ENCODE results near the gene NEK8.

NEK8 gene

GRCh38 chr17:28756049-28756804 is 27.6 kb downstream of the NEK8 start:
- no peak for DNase-seq (ENCODE audit: low read depth, low spot score)
- Histone ChIP-seq H3K36me3 (ENCODE audit: insufficient read depth, insufficient read length, low read length) (peaks cover 43% of the 10 kb centered on the region), H3K9ac (ENCODE audit: insufficient read length, low read depth) (no peak overlapping the region), H3K4me3 (ENCODE audit: insufficient read length, low read depth) (no peak overlapping the region), H3K4me1 (ENCODE audit: insufficient read depth, insufficient read length) (peaks cover 2% of the 10 kb centered on the region), H3K27me3 (ENCODE audit: insufficient read depth, insufficient read length) (no peaks in the 10 kb centered on the region), H3K9me3 (ENCODE audit: insufficient read depth, low read length) (no peaks in the 10 kb centered on the region)
- TF ChIP-seq YY1 (IDR thresholded peaks at IDR 0.05; ENCODE audit: insufficient read depth, insufficient read length) (no peak), ZNF274 (IDR thresholded peaks at IDR 0.05; ENCODE audit: low read depth, low read length) (no peak), SUZ12 (IDR thresholded peaks at IDR 0.05; ENCODE audit: extremely low read depth, insufficient read depth, insufficient read length) (no peak)

GRCh38 chr17:28758411-28759121 is 30.0 kb downstream of the NEK8 start:
- H3K4me1 ChIP-seq (ENCODE audit: insufficient read depth, insufficient read length), result peaks cover 2% of the 10 kb centered on the region
- no peaks in the 10 kb centered on the region for H3K9me3 ChIP-seq (ENCODE audit: insufficient read depth, low read length)
- no peak for TF ChIP-seq SUZ12 (IDR thresholded peaks at IDR 0.05; ENCODE audit: extremely low read depth, insufficient read depth, insufficient read length)
- no peak for TF ChIP-seq YY1 (IDR thresholded peaks at IDR 0.05; ENCODE audit: insufficient read depth, insufficient read length)
- no peak for TF ChIP-seq ZNF274 (IDR thresholded peaks at IDR 0.05; ENCODE audit: low read depth, low read length)
- no peak overlapping the region for H3K4me3 ChIP-seq (ENCODE audit: insufficient read length, low read depth)
- H3K36me3 ChIP-seq (ENCODE audit: insufficient read depth, insufficient read length, low read length), result peaks cover 43% of the 10 kb centered on the region
- DNase-seq (ENCODE audit: low read depth, low spot score), result no peak
- H3K9ac ChIP-seq (ENCODE audit: insufficient read length, low read depth), result no peak overlapping the region
- no peaks in the 10 kb centered on the region for H3K27me3 ChIP-seq (ENCODE audit: insufficient read depth, insufficient read length)

GRCh38 chr17:28759256-28759865 is 30.8 kb downstream of the NEK8 start:
- H3K9ac ChIP-seq (ENCODE audit: insufficient read length, low read depth), result no peak overlapping the region
- no peak overlapping the region for H3K4me3 ChIP-seq (ENCODE audit: insufficient read length, low read depth)
- H3K36me3 ChIP-seq (ENCODE audit: insufficient read depth, insufficient read length, low read length), result peaks cover 43% of the 10 kb centered on the region
- H3K27me3 ChIP-seq (ENCODE audit: insufficient read depth, insufficient read length), result no peaks in the 10 kb centered on the region
- peaks cover 2% of the 10 kb centered on the region for H3K4me1 ChIP-seq (ENCODE audit: insufficient read depth, insufficient read length)
- DNase-seq (ENCODE audit: low read depth, low spot score), result no peak
- no peaks in the 10 kb centered on the region for H3K9me3 ChIP-seq (ENCODE audit: insufficient read depth, low read length)
- TF ChIP-seq SUZ12 (IDR thresholded peaks at IDR 0.05; ENCODE audit: extremely low read depth, insufficient read depth, insufficient read length) (no peak), YY1 (IDR thresholded peaks at IDR 0.05; ENCODE audit: insufficient read depth, insufficient read length) (no peak), ZNF274 (IDR thresholded peaks at IDR 0.05; ENCODE audit: low read depth, low read length) (no peak)

- TF ChIP-seq SUZ12 (IDR thresholded peaks at IDR 0.05; ENCODE audit: extremely low read depth, insufficient read depth, insufficient read length) (no peak), YY1 (IDR thresholded peaks at IDR 0.05; ENCODE audit: insufficient read depth, insufficient read length) (no peak), ZNF274 (IDR thresholded peaks at IDR 0.05; ENCODE audit: low read depth, low read length) (no peak)
- Histone ChIP-seq H3K36me3 (ENCODE audit: insufficient read depth, insufficient read length, low read length) (peaks cover 55% of the 10 kb centered on the region), H3K9ac (ENCODE audit: insufficient read length, low read depth) (no peak overlapping the region), H3K9me3 (ENCODE audit: insufficient read depth, low read length) (no peaks in the 10 kb centered on the region), H3K27me3 (ENCODE audit: insufficient read depth, insufficient read length) (no peaks in the 10 kb centered on the region), H3K4me3 (ENCODE audit: insufficient read length, low read depth) (no peak overlapping the region), H3K4me1 (ENCODE audit: insufficient read depth, insufficient read length) (no peaks in the 10 kb centered on the region)
- no peak for DNase-seq (ENCODE audit: low read depth, low spot score)
Observed at GRCh38 chr17:28760601-28761562, 32.3 kb downstream of the NEK8 start.

- TF ChIP-seq YY1 (IDR thresholded peaks at IDR 0.05; ENCODE audit: insufficient read depth, insufficient read length) (no peak), ZNF274 (IDR thresholded peaks at IDR 0.05; ENCODE audit: low read depth, low read length) (no peak), SUZ12 (IDR thresholded peaks at IDR 0.05; ENCODE audit: extremely low read depth, insufficient read depth, insufficient read length) (no peak)
- Histone ChIP-seq H3K27me3 (ENCODE audit: insufficient read depth, insufficient read length) (no peaks in the 10 kb centered on the region), H3K9ac (ENCODE audit: insufficient read length, low read depth) (no peak overlapping the region), H3K9me3 (ENCODE audit: insufficient read depth, low read length) (no peaks in the 10 kb centered on the region), H3K36me3 (ENCODE audit: insufficient read depth, insufficient read length, low read length) (peaks cover 45% of the 10 kb centered on the region), H3K4me3 (ENCODE audit: insufficient read length, low read depth) (no peak overlapping the region), H3K4me1 (ENCODE audit: insufficient read depth, insufficient read length) (no peaks in the 10 kb centered on the region)
- no peak for DNase-seq (ENCODE audit: low read depth, low spot score)
Observed at GRCh38 chr17:28763137-28763799, 34.7 kb downstream of the NEK8 start.

GRCh38 chr17:28763804-28764266 is 35.2 kb downstream of the NEK8 start:
- H3K9ac ChIP-seq (ENCODE audit: insufficient read length, low read depth), result no peak overlapping the region
- no peaks in the 10 kb centered on the region for H3K4me1 ChIP-seq (ENCODE audit: insufficient read depth, insufficient read length)
- H3K27me3 ChIP-seq (ENCODE audit: insufficient read depth, insufficient read length), result no peaks in the 10 kb centered on the region
- no peak for DNase-seq (ENCODE audit: low read depth, low spot score)
- H3K4me3 ChIP-seq (ENCODE audit: insufficient read length, low read depth), result no peak overlapping the region
- TF ChIP-seq YY1 (IDR thresholded peaks at IDR 0.05; ENCODE audit: insufficient read depth, insufficient read length), result no peak
- TF ChIP-seq SUZ12 (IDR thresholded peaks at IDR 0.05; ENCODE audit: extremely low read depth, insufficient read depth, insufficient read length), result no peak
- TF ChIP-seq ZNF274 (IDR thresholded peaks at IDR 0.05; ENCODE audit: low read depth, low read length), result no peak
- H3K36me3 ChIP-seq (ENCODE audit: insufficient read depth, insufficient read length, low read length), result peaks cover 39% of the 10 kb centered on the region
- no peaks in the 10 kb centered on the region for H3K9me3 ChIP-seq (ENCODE audit: insufficient read depth, low read length)

Data from NT2/D1 (cell line).